ENCODE data around the gene CPNE9.

GRCh38 chr3:9721700-9722060 is 18.0 kb downstream of the CPNE9 start:
- TF ChIP-seq CTCF (IDR thresholded peaks at IDR 0.05) (no peak), EP300 (IDR thresholded peaks at IDR 0.05) (no peak), POLR2A (IDR thresholded peaks at IDR 0.05; ENCODE audit: low read depth) (no peak)
